ENCODE data around the gene BPIFB1.

BPIFB1 gene

DNA sequence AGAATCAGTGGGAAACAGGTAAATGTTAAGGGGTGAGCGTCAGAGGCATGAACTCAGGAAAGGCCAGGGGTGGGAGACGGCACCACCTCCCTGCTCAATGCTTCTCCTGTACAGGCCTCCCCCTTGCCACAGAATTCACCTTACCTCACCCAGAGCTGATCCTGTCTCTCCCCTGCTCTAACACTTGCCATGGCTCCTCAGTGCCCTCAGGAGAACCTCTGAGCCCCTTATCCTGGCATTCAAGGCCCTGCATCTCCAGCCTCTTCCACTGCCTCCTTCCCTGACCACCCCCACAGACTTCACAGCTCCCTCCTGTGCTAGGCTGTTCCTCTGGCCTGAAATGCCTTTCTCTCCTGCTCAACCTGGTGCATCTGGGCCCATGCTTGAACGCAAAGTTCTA, 33.9 kb downstream of the BPIFB1 start:
- no peaks in the 10 kb centered on the region for H3K27me3 ChIP-seq
- TF ChIP-seq, protein P1, sequence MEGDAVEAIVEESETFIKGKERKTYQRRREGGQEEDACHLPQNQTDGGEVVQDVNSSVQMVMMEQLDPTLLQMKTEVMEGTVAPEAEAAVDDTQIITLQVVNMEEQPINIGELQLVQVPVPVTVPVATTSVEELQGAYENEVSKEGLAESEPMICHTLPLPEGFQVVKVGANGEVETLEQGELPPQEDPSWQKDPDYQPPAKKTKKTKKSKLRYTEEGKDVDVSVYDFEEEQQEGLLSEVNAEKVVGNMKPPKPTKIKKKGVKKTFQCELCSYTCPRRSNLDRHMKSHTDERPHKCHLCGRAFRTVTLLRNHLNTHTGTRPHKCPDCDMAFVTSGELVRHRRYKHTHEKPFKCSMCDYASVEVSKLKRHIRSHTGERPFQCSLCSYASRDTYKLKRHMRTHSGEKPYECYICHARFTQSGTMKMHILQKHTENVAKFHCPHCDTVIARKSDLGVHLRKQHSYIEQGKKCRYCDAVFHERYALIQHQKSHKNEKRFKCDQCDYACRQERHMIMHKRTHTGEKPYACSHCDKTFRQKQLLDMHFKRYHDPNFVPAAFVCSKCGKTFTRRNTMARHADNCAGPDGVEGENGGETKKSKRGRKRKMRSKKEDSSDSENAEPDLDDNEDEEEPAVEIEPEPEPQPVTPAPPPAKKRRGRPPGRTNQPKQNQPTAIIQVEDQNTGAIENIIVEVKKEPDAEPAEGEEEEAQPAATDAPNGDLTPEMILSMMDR (IDR thresholded peaks at IDR 0.05; ENCODE audit: low read depth, low read length): no peak
- no peak overlapping the region for H3K4me3 ChIP-seq (ENCODE audit: low read depth, low read length)
- no peaks in the 10 kb centered on the region for H3K4me1 ChIP-seq
- H3K36me3 ChIP-seq: no peaks in the 10 kb centered on the region
- DNase-seq: no peak
- H3K9me3 ChIP-seq: no peaks in the 10 kb centered on the region

DNA sequence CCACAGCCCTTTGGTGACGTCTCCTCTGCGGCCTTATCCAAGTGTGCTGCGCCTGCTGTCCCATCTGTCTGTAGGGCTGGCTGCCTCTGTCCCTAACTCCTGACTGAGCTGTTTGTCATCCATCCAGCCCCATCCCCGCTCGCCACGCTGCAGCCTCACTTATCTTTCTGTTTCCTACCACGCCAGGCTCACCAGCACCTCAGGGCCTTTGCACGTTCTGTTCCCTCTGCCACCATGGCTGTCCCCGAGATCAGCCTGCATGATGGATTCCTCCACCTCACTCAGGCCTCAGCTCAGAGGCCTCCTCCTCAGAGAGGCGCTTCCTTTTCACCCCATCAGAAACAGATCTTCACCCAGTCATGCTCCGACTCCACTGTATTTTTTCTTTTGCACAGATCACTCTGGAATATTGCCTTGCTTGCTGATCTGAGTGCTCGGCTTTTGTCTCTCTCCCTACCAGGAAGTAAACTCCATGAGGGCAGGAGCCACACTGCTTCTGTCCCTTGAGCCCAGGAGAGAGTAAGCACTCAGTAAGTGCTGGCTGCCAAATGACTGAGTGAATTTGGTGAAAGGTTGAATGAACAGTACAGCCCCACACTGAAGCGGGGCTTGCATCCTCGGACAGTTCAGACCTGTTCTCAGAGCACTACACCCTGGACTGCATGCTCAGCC, 34.5 kb downstream of the BPIFB1 start:
- DNase-seq: no peak
- TF ChIP-seq, protein P1 (IDR thresholded peaks at IDR 0.05; ENCODE audit: low read depth, low read length): no peak
- Histone ChIP-seq H3K9me3 (no peaks in the 10 kb centered on the region), H3K4me1 (no peaks in the 10 kb centered on the region), H3K36me3 (no peaks in the 10 kb centered on the region), H3K27me3 (no peaks in the 10 kb centered on the region), H3K4me3 (ENCODE audit: low read depth, low read length) (no peak overlapping the region)

GRCh38 chr20:33318096-33318429, 35.0 kb downstream of the BPIFB1 start:
- Histone ChIP-seq H3K4me3 (ENCODE audit: low read depth, low read length) (no peak overlapping the region), H3K36me3 (no peaks in the 10 kb centered on the region), H3K4me1 (no peaks in the 10 kb centered on the region), H3K27me3 (no peaks in the 10 kb centered on the region), H3K9me3 (no peaks in the 10 kb centered on the region)
- no peak for DNase-seq
- TF ChIP-seq, protein P1 (IDR thresholded peaks at IDR 0.05; ENCODE audit: low read depth, low read length): no peak

DNA sequence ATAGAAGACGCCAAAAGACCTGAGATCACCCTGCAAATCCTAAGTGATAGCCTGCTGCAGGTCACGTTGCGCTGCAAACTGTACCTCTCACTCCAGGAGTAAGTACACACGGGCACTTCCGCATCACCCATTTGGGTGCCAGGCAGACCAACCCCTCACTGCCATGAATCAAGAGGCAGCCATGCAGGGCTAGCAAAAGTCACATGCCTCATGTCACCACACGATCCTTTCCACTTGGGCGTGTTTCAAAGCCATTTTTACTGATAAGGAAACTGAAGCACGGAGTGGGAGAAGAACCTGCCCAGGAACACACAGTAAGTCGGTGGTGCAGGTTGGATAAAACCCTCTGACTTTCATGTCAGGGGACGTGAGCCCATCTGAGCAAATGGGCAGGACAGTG, 37.0 kb downstream of the BPIFB1 start:
- no peak for DNase-seq
- Histone ChIP-seq H3K36me3 (no peaks in the 10 kb centered on the region), H3K27me3 (no peaks in the 10 kb centered on the region), H3K4me3 (ENCODE audit: low read depth, low read length) (no peak overlapping the region), H3K4me1 (no peaks in the 10 kb centered on the region), H3K9me3 (no peaks in the 10 kb centered on the region)
- TF ChIP-seq, protein P1 (IDR thresholded peaks at IDR 0.05; ENCODE audit: low read depth, low read length): no peak

DNA sequence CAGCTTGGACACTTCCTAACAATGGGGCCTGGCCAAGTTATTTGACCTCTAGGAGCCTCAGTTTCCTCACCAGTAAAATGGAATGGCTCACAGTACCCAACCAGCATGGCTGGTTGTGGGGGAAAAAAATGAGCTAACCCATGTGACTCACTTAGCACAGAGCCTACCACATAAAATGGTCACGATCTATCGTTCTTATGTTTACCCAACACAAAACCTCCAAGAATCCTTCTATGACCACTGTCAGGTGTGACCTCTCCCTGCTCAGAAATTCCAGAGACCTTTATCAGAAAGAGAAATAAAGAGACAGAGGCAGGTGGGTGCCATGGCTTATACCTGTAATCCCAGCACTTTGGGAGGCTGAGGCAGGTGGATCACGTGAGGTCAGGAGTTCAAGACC, 39.4 kb downstream of the BPIFB1 start:
- no peaks in the 10 kb centered on the region for H3K9me3 ChIP-seq
- H3K27me3 ChIP-seq: no peaks in the 10 kb centered on the region; the same call in 1 of the 2 replicates
- H3K4me1 ChIP-seq: no peaks in the 10 kb centered on the region
- no peaks in the 10 kb centered on the region for H3K36me3 ChIP-seq
- TF ChIP-seq, protein P1 (IDR thresholded peaks at IDR 0.05; ENCODE audit: low read depth, low read length): no peak
- no peak for DNase-seq
- H3K4me3 ChIP-seq (ENCODE audit: low read depth, low read length): no peak overlapping the region

GRCh38 chr20:33323236-33323635, 40.2 kb downstream of the BPIFB1 start:
- DNase-seq: no peak
- TF ChIP-seq, protein P1 (IDR thresholded peaks at IDR 0.05; ENCODE audit: low read depth, low read length): no peak
- Histone ChIP-seq H3K27me3 (peaks cover 6% of the 10 kb centered on the region), H3K9me3 (no peaks in the 10 kb centered on the region), H3K4me3 (ENCODE audit: low read depth, low read length) (no peak overlapping the region), H3K4me1 (no peaks in the 10 kb centered on the region), H3K36me3 (no peaks in the 10 kb centered on the region)

All from BE2C (cell line).